SKM-1 (cell line): ENCODE data around the gene ITPKB.

ENCODE experiments used
- DNase-seq: peaks from one replicate; lab custom pipeline; 2025; ENCODE audit not compliant: unreplicated experiment; lab: John Stamatoyannopoulos, UW

The ITPKB gene

GRCh38 chr1:226586116-226586515, 153.0 kb downstream of the ITPKB start:
- DNase-seq, result no peak

GRCh38 chr1:226584164-226584563, 154.9 kb downstream of the ITPKB start:
- DNase-seq, result no peak

- no peak for DNase-seq
Observed at GRCh38 chr1:226582966-226583365, 156.1 kb downstream of the ITPKB start.
